Measurements from ENCODE around the gene TIMELESS. TPM values are rescaled to one million over a fixed set of nuclear protein-coding genes. Genes with fewer than 3 reads are reported as not detected.
"Not testable (repeated sequence)": the region's sequence is repeated elsewhere in the genome, so short reads cannot be mapped to it uniquely, and the experiment has no call there.

TIMELESS gene
- total RNA-seq, 1 experiment from 2014 or later = 36.2 TPM

- Histone ChIP-seq H3K4me1 (no peaks in the 10 kb centered on the region), H3K27me3 (no peaks in the 10 kb centered on the region), H3K4me3 (no peak overlapping the region), H3K9me3 (replicated peaks) (no peaks in the 10 kb centered on the region), H3K36me3 (no peaks in the 10 kb centered on the region), H3K27ac (no peak overlapping the region)
- no peak for DNase-seq
These were observed 11.6 kb downstream of the TIMELESS start for GRCh38 chr12:56437430-56438176.

- Histone ChIP-seq H3K4me3 (no peak overlapping the region), H3K36me3 (peaks cover 5% of the 10 kb centered on the region; the same call in 1 of the 2 replicates), H3K9me3 (replicated peaks) (no peaks in the 10 kb centered on the region), H3K27me3 (no peaks in the 10 kb centered on the region), H3K27ac (no peak overlapping the region), H3K4me1 (no peaks in the 10 kb centered on the region)
- DNase-seq = no peak
These were observed 14.4 kb downstream of the TIMELESS start for GRCh38 chr12:56434828-56435227.

GRCh38 chr12:56431850-56432249, 17.4 kb downstream of the TIMELESS start:
- H3K4me3 ChIP-seq = no peak overlapping the region
- DNase-seq = no peak
- H3K27ac ChIP-seq = no peak overlapping the region
- H3K27me3 ChIP-seq = no peaks in the 10 kb centered on the region
- no peaks in the 10 kb centered on the region for H3K4me1 ChIP-seq
- H3K9me3 ChIP-seq (replicated peaks) = no peaks in the 10 kb centered on the region
- H3K36me3 ChIP-seq = peaks cover 15% of the 10 kb centered on the region; the same call in 1 of the 2 replicates

GRCh38 chr12:56431288-56431687, 17.9 kb downstream of the TIMELESS start:
- DNase-seq = no peak
- H3K4me3 ChIP-seq = no peak overlapping the region
- H3K4me1 ChIP-seq = no peaks in the 10 kb centered on the region
- H3K36me3 ChIP-seq = peaks cover 15% of the 10 kb centered on the region; the same call in 1 of the 2 replicates
- no peak overlapping the region for H3K27ac ChIP-seq
- no peaks in the 10 kb centered on the region for H3K9me3 ChIP-seq (replicated peaks)
- no peaks in the 10 kb centered on the region for H3K27me3 ChIP-seq

- Histone ChIP-seq H3K4me1 (no peaks in the 10 kb centered on the region), H3K4me3 (no peak overlapping the region), H3K27me3 (no peaks in the 10 kb centered on the region), H3K27ac (no peak overlapping the region), H3K36me3 (peaks cover 27% of the 10 kb centered on the region), H3K9me3 (replicated peaks) (no peaks in the 10 kb centered on the region)
- DNase-seq = no peak
These were observed 23.2 kb downstream of the TIMELESS start for GRCh38 chr12:56425940-56426438.

- H3K4me3 ChIP-seq = no peak overlapping the region
- H3K36me3 ChIP-seq = peaks cover 30% of the 10 kb centered on the region
- DNase-seq = no peak
- no peak overlapping the region for H3K27ac ChIP-seq
- no peaks in the 10 kb centered on the region for H3K9me3 ChIP-seq (replicated peaks)
- no peaks in the 10 kb centered on the region for H3K27me3 ChIP-seq
- no peaks in the 10 kb centered on the region for H3K4me1 ChIP-seq
These were observed 24.0 kb downstream of the TIMELESS start for GRCh38 chr12:56425193-56425592.

GRCh38 chr12:56420411-56420810, 28.8 kb downstream of the TIMELESS start:
- Histone ChIP-seq H3K27me3 (no peaks in the 10 kb centered on the region), H3K36me3 (peaks cover 28% of the 10 kb centered on the region), H3K4me3 (no peak overlapping the region), H3K27ac (no peak overlapping the region), H3K4me1 (no peaks in the 10 kb centered on the region), H3K9me3 (replicated peaks) (no peaks in the 10 kb centered on the region)
- no peak for DNase-seq

- Histone ChIP-seq H3K4me1 (no peaks in the 10 kb centered on the region), H3K36me3 (peaks cover 23% of the 10 kb centered on the region)
- DNase-seq = no peak
These were observed 31.5 kb downstream of the TIMELESS start for GRCh38 chr12:56417739-56418138.

GRCh38 chr12:56414401-56414800, 34.8 kb downstream of the TIMELESS start:
- no peak for DNase-seq
- Histone ChIP-seq H3K36me3 (peaks cover 9% of the 10 kb centered on the region), H3K27me3 (no peaks in the 10 kb centered on the region), H3K4me1 (no peaks in the 10 kb centered on the region), H3K4me3 (no peak overlapping the region), H3K9me3 (replicated peaks) (no peaks in the 10 kb centered on the region), H3K27ac (no peak overlapping the region)

More at GRCh38 chr12:56417739-56418138, 31.5 kb downstream of the TIMELESS start:
- Histone ChIP-seq H3K27me3 (no peaks in the 10 kb centered on the region), H3K9me3 (replicated peaks) (no peaks in the 10 kb centered on the region), H3K4me3 (no peak overlapping the region), H3K27ac (no peak overlapping the region)

GRCh38 chr12:56413392-56413791, 35.8 kb downstream of the TIMELESS start:
- Histone ChIP-seq H3K4me1 (no peaks in the 10 kb centered on the region), H3K9me3 (replicated peaks) (no peaks in the 10 kb centered on the region), H3K27ac (no peak overlapping the region), H3K36me3 (no peaks in the 10 kb centered on the region; the same call in 1 of the 2 replicates), H3K27me3 (no peaks in the 10 kb centered on the region), H3K4me3 (no peak overlapping the region)
- DNase-seq = peak in 1 of 2 experiments; percentile 7

- Histone ChIP-seq H3K4me3 (no peak overlapping the region), H3K4me1 (no peaks in the 10 kb centered on the region)
These were observed 37.2 kb downstream of the TIMELESS start for GRCh38 chr12:56411781-56412639.

GRCh38 chr12:56410768-56411167, 38.5 kb downstream of the TIMELESS start:
- Histone ChIP-seq H3K36me3 (no peaks in the 10 kb centered on the region), H3K9me3 (replicated peaks) (no peaks in the 10 kb centered on the region), H3K27me3 (no peaks in the 10 kb centered on the region), H3K27ac (no peak overlapping the region), H3K4me1 (no peaks in the 10 kb centered on the region), H3K4me3 (no peak overlapping the region)
- no peak for DNase-seq

More at GRCh38 chr12:56411781-56412639, 37.2 kb downstream of the TIMELESS start:
- Histone ChIP-seq H3K36me3 (no peaks in the 10 kb centered on the region), H3K27ac (no peak overlapping the region), H3K27me3 (no peaks in the 10 kb centered on the region), H3K9me3 (replicated peaks) (no peaks in the 10 kb centered on the region)
- no peak for DNase-seq

- DNase-seq = no peak
- no peaks in the 10 kb centered on the region for H3K4me1 ChIP-seq
- no peaks in the 10 kb centered on the region for H3K27me3 ChIP-seq
- H3K4me3 ChIP-seq = no peak overlapping the region
- H3K27ac ChIP-seq = no peak overlapping the region
- no peaks in the 10 kb centered on the region for H3K9me3 ChIP-seq (replicated peaks)
- no peaks in the 10 kb centered on the region for H3K36me3 ChIP-seq
These were observed 40.3 kb downstream of the TIMELESS start for GRCh38 chr12:56408799-56409417.

GRCh38 chr12:56404227-56404626, 45.0 kb downstream of the TIMELESS start:
- not testable (repeated sequence) for H3K9me3 ChIP-seq (replicated peaks); H3K27me3 ChIP-seq; DNase-seq; H3K27ac ChIP-seq; H3K4me3 ChIP-seq; H3K36me3 ChIP-seq; H3K4me1 ChIP-seq

GRCh38 chr12:56401612-56402011, 47.6 kb downstream of the TIMELESS start:
- not testable (repeated sequence) for H3K27ac ChIP-seq, H3K27me3 ChIP-seq

More at GRCh38 chr12:56401612-56402011, 47.6 kb downstream of the TIMELESS start:
- H3K4me3 ChIP-seq; H3K9me3 ChIP-seq (replicated peaks); H3K36me3 ChIP-seq; H3K4me1 ChIP-seq; DNase-seq: not testable (repeated sequence)

All from SJCRH30 (cell line).